ENCODE measurements around the gene TMEM203.
"Not testable (repeated sequence)": the region's sequence is repeated elsewhere in the genome, so short reads cannot be mapped to it uniquely, and the experiment has no call there.

TMEM203 gene

GRCh38 chr9:137241490-137242268 is 36.2 kb upstream of the TMEM203 start:
- no peak for DNase-seq (ENCODE audit: low read depth)

- DNase-seq (ENCODE audit: low read depth): peak; percentile 100
These were observed 35.5 kb upstream of the TMEM203 start, which contains the start of gene TUBB4B for GRCh38 chr9:137240841-137241489. TSS of gene TUBB4B (plus strand) at chr9:137241287. CDS start at chr9:137241361, 74 bp downstream.

- peak; percentile 61 for DNase-seq (ENCODE audit: low read depth)
These were observed 34.9 kb upstream of the TMEM203 start for GRCh38 chr9:137240318-137240840.

GRCh38 chr9:137239541-137240200 is 34.2 kb upstream of the TMEM203 start:
- DNase-seq (ENCODE audit: low read depth): not testable (repeated sequence)

GRCh38 chr9:137237759-137238726 is 32.6 kb upstream of the TMEM203 start:
- DNase-seq (ENCODE audit: low read depth): no peak

GRCh38 chr9:137236936-137237421 is 31.5 kb upstream of the TMEM203 start:
- DNase-seq (ENCODE audit: low read depth): no peak

DNA sequence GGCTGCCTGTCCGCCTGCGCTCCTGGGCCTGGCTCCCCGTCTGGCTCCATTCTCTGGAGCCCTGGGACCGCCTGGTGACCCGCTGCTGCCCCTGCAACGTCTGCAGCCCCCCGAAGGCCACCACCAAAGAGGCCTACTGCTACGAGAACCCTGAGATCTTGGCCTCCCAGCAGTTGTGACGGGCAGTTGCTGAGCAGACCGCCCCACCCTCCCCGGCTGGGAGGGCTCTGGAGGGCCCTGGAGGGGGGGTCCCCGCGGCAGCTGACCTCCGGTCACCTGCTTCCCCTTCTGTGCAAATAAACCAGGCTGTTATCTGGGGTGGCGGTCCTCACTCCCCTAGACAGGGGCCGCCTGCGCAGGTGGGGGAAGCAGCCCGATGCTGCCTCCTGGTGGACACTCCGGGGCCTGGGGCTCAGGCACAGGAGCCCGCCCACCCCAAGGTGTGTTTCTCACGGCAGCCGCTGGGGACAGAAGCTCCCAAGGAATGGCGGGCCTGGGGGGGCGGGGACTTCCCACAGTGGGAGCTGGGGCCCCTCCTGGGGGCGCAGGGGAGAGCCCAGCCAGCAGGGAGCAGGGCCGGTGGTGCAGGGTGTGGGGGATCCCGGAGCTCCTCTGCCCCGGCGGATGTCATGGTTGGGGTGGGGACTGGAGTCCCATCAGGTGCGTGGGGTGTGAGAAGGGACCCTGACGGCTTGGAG is 30.9 kb upstream of the TMEM203 start:
- DNase-seq (ENCODE audit: low read depth): peak; percentile 40

GRCh38 chr9:137235424-137236237 is 30.2 kb upstream of the TMEM203 start:
- no peak for DNase-seq (ENCODE audit: low read depth)

- DNase-seq (ENCODE audit: low read depth): no peak
These were observed 29.4 kb upstream of the TMEM203 start for GRCh38 chr9:137234758-137235423.

GRCh38 chr9:137234055-137234697 is 28.7 kb upstream of the TMEM203 start:
- no peak for DNase-seq (ENCODE audit: low read depth)

DNA sequence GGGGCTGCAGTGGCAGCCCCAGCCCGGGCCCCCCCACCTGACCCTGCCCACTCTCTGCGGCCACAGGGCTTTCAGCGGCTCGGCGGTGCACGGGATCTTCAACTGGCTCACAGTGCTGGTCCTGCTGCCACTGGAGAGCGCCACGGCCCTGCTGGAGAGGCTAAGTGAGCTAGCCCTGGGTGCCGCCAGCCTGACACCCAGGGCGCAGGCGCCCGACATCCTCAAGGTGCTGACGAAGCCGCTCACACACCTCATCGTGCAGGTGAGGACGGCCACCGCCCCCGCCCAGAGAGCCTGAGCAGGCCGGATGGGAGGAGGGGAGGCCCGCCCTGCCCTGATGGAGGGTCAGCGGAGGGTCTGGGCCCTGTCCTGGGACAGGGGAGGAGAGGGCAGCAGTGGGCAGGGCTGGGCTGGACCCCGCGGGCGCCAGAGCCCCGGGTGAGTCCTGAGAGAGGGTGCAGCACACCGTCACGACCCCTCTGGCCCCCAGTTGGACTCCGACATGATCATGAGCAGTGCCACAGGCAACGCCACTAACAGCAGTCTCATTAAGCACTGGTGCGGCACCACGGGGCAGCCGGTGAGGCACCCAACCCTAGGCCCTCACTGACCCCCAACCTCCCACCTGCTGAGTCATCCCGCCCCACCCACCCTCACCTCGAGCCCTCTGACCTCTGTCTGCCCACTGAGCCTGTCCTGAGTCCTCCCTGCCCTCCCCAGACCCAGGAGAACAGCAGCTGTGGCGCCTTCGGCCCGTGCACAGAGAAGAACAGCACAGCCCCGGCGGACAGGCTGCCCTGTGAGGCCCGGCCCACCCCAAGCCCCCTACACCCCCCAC is 27.9 kb upstream of the TMEM203 start:
- no peak for DNase-seq (ENCODE audit: low read depth)

GRCh38 chr9:137232510-137232909 is 27.1 kb upstream of the TMEM203 start:
- DNase-seq (ENCODE audit: low read depth): no peak

DNA sequence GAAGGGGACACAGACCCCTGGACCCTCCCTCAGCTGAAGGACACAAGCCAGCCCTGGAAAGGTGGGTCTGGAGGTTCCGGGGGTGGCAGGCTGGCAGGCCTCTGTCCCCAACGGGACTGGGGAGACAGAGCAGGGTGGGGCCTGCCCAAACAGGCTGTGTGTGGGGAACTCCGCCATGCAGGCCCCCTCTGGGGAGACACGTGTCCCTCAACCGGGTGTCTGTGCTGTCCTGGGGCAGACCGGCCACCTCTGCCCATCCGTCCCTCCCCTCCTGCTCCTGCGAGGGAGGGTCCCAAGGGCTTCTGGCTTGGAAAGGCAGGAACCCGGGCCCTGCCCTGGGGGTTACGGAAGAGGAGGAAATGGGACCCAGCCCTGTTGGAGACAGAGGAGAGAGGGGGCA is 26.7 kb upstream of the TMEM203 start:
- DNase-seq (ENCODE audit: low read depth): no peak

GRCh38 chr9:137231372-137232039 is 26.1 kb upstream of the TMEM203 start:
- no peak for DNase-seq (ENCODE audit: low read depth)

DNA sequence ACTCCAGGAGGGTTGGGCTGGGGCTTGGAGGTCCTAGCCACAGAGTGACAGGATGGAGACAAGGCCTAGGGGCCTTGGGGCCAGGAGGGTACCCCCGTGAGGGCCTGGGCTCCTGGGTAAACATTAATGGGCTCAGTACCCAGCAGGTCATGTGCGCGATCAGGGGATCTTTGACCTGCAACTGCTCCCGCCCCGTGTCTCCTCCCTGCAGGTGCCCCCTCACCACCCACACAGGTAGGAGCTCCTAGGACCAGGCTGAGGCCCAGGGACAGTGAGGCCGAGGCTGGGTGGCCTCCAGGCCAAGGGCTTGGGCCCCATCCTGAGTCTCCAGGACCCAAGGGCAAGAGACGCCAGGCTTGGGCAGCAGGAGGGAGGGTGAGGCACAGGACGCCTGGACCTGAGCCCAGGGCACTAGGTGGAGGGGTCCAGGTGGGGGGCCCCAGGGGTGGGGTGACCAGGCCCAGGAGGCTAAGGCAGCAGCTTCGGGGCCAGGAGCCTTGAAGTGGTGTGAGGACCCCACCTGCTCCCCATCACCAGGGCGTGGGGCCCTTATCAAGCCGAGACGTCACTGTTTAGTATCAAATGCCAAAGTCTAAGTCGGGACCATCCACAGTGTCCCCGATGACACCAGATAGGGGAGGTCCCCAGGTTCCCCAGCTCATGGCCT is 25.4 kb upstream of the TMEM203 start, which contains the start of gene SLC34A3:
Gene SLC34A3 (plus strand): TSS at position 197 of the 667 bp plus-strand sequence. CDS start 802 bp downstream, outside the sequence.
- DNase-seq (ENCODE audit: low read depth): no peak

DNA sequence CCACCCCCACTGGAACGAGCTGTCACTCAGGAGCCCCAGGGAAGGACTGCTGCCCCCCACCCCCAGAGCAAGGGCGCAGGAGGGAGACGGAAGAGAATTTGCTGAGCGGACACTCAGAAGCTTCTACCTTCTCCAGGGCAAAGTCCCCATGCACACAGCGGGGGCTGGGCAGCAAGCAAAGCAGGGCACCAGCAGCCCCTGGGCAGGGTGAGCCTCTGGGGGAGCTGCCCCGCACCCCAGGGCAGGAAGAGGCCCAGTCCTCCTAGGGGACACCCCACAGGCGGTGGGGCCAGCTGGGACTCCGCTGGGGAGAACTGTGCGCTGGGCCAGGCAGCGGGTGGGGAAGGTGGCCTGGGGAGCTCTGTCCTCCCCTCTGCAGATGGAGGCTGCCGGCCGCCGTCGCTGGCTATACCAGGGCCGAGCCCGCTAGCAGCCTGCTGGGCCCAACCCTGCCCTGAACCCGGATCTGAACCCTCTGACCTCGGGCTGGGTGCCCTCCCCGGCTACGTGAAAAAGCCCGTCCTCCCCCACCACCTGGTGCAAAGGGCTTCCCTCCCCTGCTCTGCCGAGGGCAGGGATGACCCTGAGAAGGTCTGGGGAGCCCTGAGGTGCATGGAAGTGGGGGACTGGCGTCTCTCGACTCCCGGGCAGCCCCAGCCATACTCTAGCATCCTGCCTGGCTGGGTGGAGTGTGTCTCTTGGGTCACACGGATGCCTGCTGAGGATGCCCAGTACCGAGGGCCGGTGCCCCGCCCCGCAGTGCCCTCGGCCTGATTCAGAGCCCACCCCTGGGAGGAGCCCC is 24.7 kb upstream of the TMEM203 start:
- no peak for DNase-seq (ENCODE audit: low read depth)
